CD14-positive monocyte (primary cell): ENCODE data around the gene ANKRD50. TPM values are rescaled to one million over a fixed set of nuclear protein-coding genes. Genes with fewer than 3 reads are reported as not detected.

Experiments used
- DNase-seq, 3 donors: peaks; one replicate each; pipeline ENCODE4 v3.0.0-alpha.2; 2011 to 2022
- H2AFZ ChIP-seq: 2 replicates; pipeline ENCODE4 v1.6.0; 2012; ENCODE audit warnings: mild to moderate bottlenecking, low read depth, low read length, inconsistent platforms; ENCODE audit not compliant: insufficient read depth, poor library complexity, severe bottlenecking
- H3K27ac ChIP-seq, 2 donors: 1 replicate in 1 of 2; 2 replicates in 1 of 2; pipeline ENCODE4 v1.5.1; 2012 to 2013; ENCODE audit warnings: low read length in 2 of 2, control low read depth in 1 of 2, inconsistent platforms in 1 of 2, low read depth in 1 of 2, mild to moderate bottlenecking in 1 of 2
- H3K27me3 ChIP-seq, 2 donors: one replicate each; pipeline versions ENCODE4 v1.6.0 to v1.6.1; 2011 to 2013; ENCODE audit warnings: low read length in 2 of 2; ENCODE audit not compliant: control insufficient read depth in 2 of 2, insufficient read depth in 2 of 2
- H3K36me3 ChIP-seq, 2 donors: replicated peaks in 1 of 2; 1 replicate in 1 of 2; 2 replicates in 1 of 2; pipeline versions ENCODE4 v1.5.1 to v1.6.1; 2012 to 2013; ENCODE audit warnings: low read length in 2 of 2, control low read depth in 1 of 2, inconsistent platforms in 1 of 2, mild to moderate bottlenecking in 1 of 2; ENCODE audit not compliant: insufficient read depth in 2 of 2, control insufficient read depth in 1 of 2
- H3K4me1 ChIP-seq, 2 donors: 1 replicate in 1 of 2; 2 replicates in 1 of 2; pipeline versions ENCODE4 v1.5.1 to v1.6.1; 2012 to 2013; ENCODE audit warnings: low read length in 2 of 2, control low read depth in 1 of 2, inconsistent platforms in 1 of 2, mild to moderate bottlenecking in 1 of 2, moderate library complexity in 1 of 2; ENCODE audit not compliant: insufficient read depth in 2 of 2, control insufficient read depth in 1 of 2
- H3K4me2 ChIP-seq: replicated peaks from 2 replicates; pipeline ENCODE3; 2012; ENCODE audit warnings: low read length, moderate library complexity, mild to moderate bottlenecking; ENCODE audit not compliant: poor library complexity, severe bottlenecking; ENCODE audit errors: extremely low read depth
- H3K4me3 ChIP-seq, 3 experiments: fragments of 200-600 bp in 1 of 3; sonication (generic) in 1 of 3; replicated peaks in 1 of 3; 1 replicate in 2 of 3; 2 replicates in 1 of 3; pipeline ENCODE4 v1.5.1; 2011 to 2013; ENCODE audit warnings: low read length in 3 of 3, mild to moderate bottlenecking in 3 of 3, control low read depth in 2 of 3, low read depth in 2 of 3, inconsistent platforms in 1 of 3, moderate library complexity in 1 of 3
- H3K79me2 ChIP-seq: 2 replicates; pipeline ENCODE4 v1.6.0; 2012; ENCODE audit warnings: mild to moderate bottlenecking, control low read depth, inconsistent platforms, low read length, moderate library complexity; ENCODE audit not compliant: insufficient read depth
- H3K9ac ChIP-seq: 2 replicates; pipeline ENCODE4 v1.6.0; 2017; ENCODE audit warnings: low read length, mild to moderate bottlenecking; ENCODE audit not compliant: insufficient read depth, poor library complexity, severe bottlenecking
- H3K9me3 ChIP-seq, 2 donors: replicated peaks in 1 of 2; 1 replicate in 1 of 2; 2 replicates in 1 of 2; pipeline versions ENCODE4 v1.5.1 to v1.6.1; 2012 to 2013; ENCODE audit warnings: low read length in 2 of 2, control low read depth in 1 of 2; ENCODE audit not compliant: control insufficient read depth in 1 of 2, insufficient read depth in 1 of 2
- H4K20me1 ChIP-seq: 2 replicates; pipeline ENCODE4 v1.6.0; 2012; ENCODE audit warnings: mild to moderate bottlenecking, low read length, control low read depth, moderate library complexity; ENCODE audit not compliant: insufficient read depth
- H3K27ac Mint-ChIP-seq, 7 donors: one replicate each; pipeline ENCODE4 v1.8.0; 2020; ENCODE audit warnings: mild to moderate bottlenecking in 7 of 7, mixed read lengths in 7 of 7, moderate library complexity in 6 of 7, inconsistent platforms in 2 of 7
- H3K27me3 Mint-ChIP-seq, 3 donors: one replicate each; pipeline ENCODE4 v1.8.0; 2021 to 2022; ENCODE audit warnings: low read depth in 3 of 3, mild to moderate bottlenecking in 3 of 3, mixed read lengths in 3 of 3, moderate library complexity in 3 of 3, inconsistent platforms in 1 of 3
- H3K36me3 Mint-ChIP-seq, 2 donors: one replicate each; pipeline ENCODE4 v1.8.0; 2020; ENCODE audit warnings: mixed read lengths in 2 of 2, inconsistent platforms in 1 of 2, mild to moderate bottlenecking in 1 of 2
- H3K4me1 Mint-ChIP-seq: one replicate; pipeline ENCODE4 v1.8.0; 2020; ENCODE audit warnings: mild to moderate bottlenecking, mixed read lengths
- H3K4me3 Mint-ChIP-seq, 2 donors: one replicate each; pipeline ENCODE4 v1.8.0; 2020; ENCODE audit warnings: mild to moderate bottlenecking in 2 of 2, mixed read lengths in 2 of 2, moderate library complexity in 1 of 2
- H3K9me3 Mint-ChIP-seq, 7 donors: one replicate each; pipeline ENCODE4 v1.8.0; 2020 to 2022; ENCODE audit warnings: mixed read lengths in 7 of 7, mild to moderate bottlenecking in 6 of 7, moderate library complexity in 6 of 7, inconsistent platforms in 2 of 7
- CTCF ChIP-seq: fragments of 200-600 bp; IDR thresholded peaks from one replicate; pipeline ENCODE4 v1.8.0; 2022; ENCODE audit warnings: antibody characterized with exemption, mild to moderate bottlenecking
- WGBS: methylation state at CpG from one replicate; pipeline ENCODE4 v1.1.5; 2013; ENCODE audit warnings: missing lambda C conversion rate; ENCODE audit not compliant: insufficient coverage; 5-methylcytosine and 5-hydroxymethylcytosine counted together
- intact Hi-C, 2 donors: fragments of 100-400 bp; cut with micrococcal nuclease; formaldehyde crosslinking; loops; one replicate each; pipeline versions ENCODE4 v1.15.0 to v1.15.1; 2023
- polyA plus RNA-seq, 3 donors: library from polyadenylated mRNA; depleted of rRNA in 1 of 3; unstranded in 2 of 3; stranded (reverse) in 1 of 3; fragments of 300-500 nt in 2 of 3; fragments of >200 nt in 1 of 3; fragmentation: Illumina TruSeq in 2 of 3; gene quantifications; 1 replicate in 2 of 3; 2 replicates in 1 of 3; pipeline ENCODE4 v1.2.3, GENCODE V29; 2012 to 2021

The ANKRD50 gene
- polyA plus RNA-seq, 3 donors = 2.6 to 6.4 (median 5.0) TPM

DNA sequence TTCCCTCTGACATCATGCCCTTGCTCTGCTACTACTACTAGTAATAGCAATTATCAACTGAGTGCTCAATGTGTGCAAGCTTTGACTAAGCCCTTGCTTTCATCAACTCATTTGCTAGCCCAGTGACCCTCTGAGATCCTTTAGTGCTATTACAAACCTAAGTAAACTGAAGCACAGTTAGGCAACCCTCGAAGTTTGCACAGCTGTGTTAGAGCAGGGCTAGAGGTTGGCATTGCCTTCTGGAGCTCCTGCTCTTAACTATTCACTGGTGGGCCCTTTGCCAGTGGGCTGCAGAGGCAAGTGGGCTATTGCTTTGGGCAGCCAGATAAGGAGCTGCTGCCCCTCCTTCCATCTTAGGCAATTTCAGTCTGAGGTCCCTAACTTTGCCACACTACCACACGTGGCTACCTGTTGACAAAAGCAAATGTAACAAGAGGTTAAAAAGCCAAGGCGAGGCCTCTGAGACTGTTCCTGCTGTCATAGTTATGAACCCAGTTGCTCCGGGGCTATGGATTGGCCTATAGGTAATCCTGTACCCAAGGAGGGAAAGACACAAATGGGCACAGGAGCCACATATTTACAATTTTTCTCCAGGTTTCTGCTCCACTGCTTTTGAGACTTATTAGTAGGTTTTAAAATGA is 41.5 kb upstream of the ANKRD50 start:
- Histone ChIP-seq H3K36me3 (no peaks in the 10 kb centered on the region), H3K27me3 (no peaks in the 10 kb centered on the region), H3K9ac (no peak overlapping the region), H3K4me3 (no peak overlapping the region), H3K27ac (no peak overlapping the region), H3K9me3 (no peaks in the 10 kb centered on the region), H3K4me1 (no peaks in the 10 kb centered on the region), H2AFZ (no peak overlapping the region), H4K20me1 (no peaks in the 10 kb centered on the region), H3K4me2 (no peak overlapping the region), H3K79me2 (no peaks in the 10 kb centered on the region)
- TF ChIP-seq CTCF = no peak
- intact Hi-C loops = no loop called here
- no peak for DNase-seq
- Mint-ChIP-seq H3K9me3 (peaks cover 0 to 5% (median 2%) of the 10 kb centered on the region in 7 donors), H3K4me3 (no peak overlapping the region), H3K27me3 (no peaks in the 10 kb centered on the region), H3K4me1 (no peaks in the 10 kb centered on the region), H3K36me3 (no peaks in the 10 kb centered on the region), H3K27ac (no peak overlapping the region)
- 90% methylated on average over 3 of the region's 4 CpGs for WGBS

GRCh38 chr4:124749421-124749820 is 36.9 kb upstream of the ANKRD50 start:
- no peak for TF ChIP-seq CTCF
- no peak overlapping the region for H3K27ac Mint-ChIP-seq
- H3K4me1 Mint-ChIP-seq = no peaks in the 10 kb centered on the region
- H3K79me2 ChIP-seq = no peaks in the 10 kb centered on the region
- no peak overlapping the region for H3K27ac ChIP-seq
- no peaks in the 10 kb centered on the region for H3K36me3 ChIP-seq
- no peak for DNase-seq
- H3K9me3 ChIP-seq = no peaks in the 10 kb centered on the region
- H3K4me2 ChIP-seq = no peak overlapping the region
- H3K9ac ChIP-seq = no peak overlapping the region
- H3K4me3 Mint-ChIP-seq = no peak overlapping the region
- no peak overlapping the region for H3K4me3 ChIP-seq
- H3K4me1 ChIP-seq = no peaks in the 10 kb centered on the region
- no peaks in the 10 kb centered on the region for H4K20me1 ChIP-seq
- WGBS = no CpG with 5 or more reads among the region's 2 CpGs
- H3K27me3 Mint-ChIP-seq = peaks cover 0 to 4% (median 0%) of the 10 kb centered on the region in 3 donors
- no peak overlapping the region for H2AFZ ChIP-seq
- intact Hi-C loops = no loop called here
- no peaks in the 10 kb centered on the region for H3K36me3 Mint-ChIP-seq
- H3K27me3 ChIP-seq = no peaks in the 10 kb centered on the region
- peaks cover 0 to 2% (median 0%) of the 10 kb centered on the region in 7 donors for H3K9me3 Mint-ChIP-seq
